Smooth muscle cell of the brain vasculature (primary cell): ENCODE measurements around the gene CLEC4A.
A peak's percentile ranks its signal among the peaks of the same experiment; 100 is the strongest.
"Not testable (repeated sequence)": the region's sequence is repeated elsewhere in the genome, so short reads cannot be mapped to it uniquely, and the experiment has no call there.

Experiments
- DNase-seq: peaks from one replicate; pipeline ENCODE4 v3.0.0-alpha.2; 2012; ENCODE audit warnings: low read depth, low spot score

Gene CLEC4A

DNA sequence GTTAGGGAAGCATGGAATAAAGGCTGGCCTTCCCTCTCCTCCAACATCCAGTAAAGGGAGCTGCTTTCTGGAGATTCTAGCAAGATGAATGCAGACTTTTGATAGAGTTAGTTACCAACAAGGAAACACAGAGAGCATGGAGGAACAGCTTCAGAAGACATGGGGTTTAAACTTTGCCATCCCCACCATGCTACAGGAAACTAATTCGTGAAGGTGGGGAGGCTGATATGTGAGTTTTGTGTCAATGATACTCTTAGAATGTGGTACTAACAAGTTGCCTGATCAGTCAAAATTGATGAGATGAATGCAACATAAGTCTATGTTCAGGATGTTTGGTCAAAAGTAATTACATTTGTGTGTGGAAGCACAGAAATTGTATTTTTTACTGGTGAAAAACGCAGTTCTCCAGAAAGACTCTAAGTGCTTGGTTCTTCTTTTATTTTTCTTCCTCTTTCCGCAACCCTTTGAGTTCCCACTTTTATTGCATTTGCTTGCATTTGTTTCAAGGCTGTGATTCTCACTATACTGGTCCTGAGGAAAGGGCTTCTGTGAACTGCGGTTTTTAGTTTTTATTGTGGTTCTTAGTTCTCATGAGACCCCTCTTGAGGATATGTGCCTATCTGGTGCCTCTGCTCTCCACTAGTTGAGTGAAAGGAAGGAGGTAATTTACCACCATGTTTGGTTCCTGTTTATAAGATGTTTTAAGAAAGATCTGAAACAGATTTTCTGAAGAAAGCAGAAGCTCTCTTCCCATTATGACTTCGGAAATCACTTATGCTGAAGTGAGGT, at the start of gene CLEC4A:
TSS of gene CLEC4A (plus strand) at position 494 of the 789 bp plus-strand sequence. CDS start at position 756, 262 bp downstream.
- DNase-seq: no peak

GRCh38 chr12:8075935-8076334, 47.5 kb upstream of the CLEC4A start:
- no peak for DNase-seq

DNA sequence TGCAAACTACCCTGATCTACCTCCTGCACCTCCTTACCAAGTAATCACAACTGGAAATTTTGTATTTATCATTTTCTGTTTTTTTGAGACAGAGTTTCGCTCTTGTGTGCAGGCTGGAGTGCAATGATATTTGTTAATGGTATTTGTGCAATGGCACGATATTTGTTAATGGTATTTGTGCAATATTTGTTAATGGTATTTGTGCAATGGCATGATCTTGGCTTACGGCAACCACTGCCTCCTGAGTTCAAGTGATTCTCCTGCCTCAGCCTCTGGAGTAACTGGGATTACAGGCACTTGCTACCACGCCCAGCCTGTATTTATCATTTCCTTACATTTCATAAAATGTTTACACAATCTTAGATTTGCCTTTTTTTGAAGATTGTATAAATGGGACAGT, 47.1 kb upstream of the CLEC4A start:
- no peak for DNase-seq

DNA sequence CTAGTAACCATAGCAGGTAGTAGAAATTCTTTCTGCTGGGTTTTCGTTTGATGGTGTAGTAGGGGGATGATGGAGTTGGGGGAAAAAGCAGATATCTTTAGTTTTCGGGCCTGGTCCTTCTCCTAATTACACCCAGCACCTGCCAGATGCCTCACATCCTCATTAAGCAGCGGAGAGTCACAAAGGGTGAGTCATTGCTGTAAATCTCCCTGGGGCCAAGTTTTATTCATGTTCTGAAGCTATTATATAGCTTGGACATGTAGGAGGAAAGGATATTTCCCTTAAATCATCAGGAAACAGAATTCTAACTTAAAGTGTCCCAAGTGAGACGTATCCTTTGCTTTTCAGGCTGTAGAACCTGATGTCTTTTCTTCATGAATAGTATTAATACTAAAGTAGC, 46.2 kb upstream of the CLEC4A start:
- DNase-seq: no peak

GRCh38 chr12:8078398-8078797, 45.0 kb upstream of the CLEC4A start:
- no peak for DNase-seq

DNA sequence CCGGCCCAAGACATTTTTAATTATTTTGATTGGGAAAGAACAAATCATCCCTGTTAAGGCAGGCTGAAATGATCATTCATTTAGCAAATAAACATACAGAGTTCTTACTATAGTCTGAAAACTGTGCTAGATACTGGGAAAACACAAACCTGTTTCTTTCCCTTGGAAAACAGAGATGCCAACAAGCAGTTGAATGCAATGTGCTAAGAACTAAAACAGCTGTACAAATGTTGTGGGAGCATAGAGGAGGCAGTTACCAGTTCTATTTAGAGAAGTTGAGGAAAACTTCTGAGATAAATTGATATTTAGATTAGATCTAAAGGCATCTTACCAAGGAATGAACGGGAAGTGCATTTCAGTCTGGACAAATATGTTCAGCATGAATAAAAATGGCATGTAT, 44.5 kb upstream of the CLEC4A start:
- no peak for DNase-seq

DNA sequence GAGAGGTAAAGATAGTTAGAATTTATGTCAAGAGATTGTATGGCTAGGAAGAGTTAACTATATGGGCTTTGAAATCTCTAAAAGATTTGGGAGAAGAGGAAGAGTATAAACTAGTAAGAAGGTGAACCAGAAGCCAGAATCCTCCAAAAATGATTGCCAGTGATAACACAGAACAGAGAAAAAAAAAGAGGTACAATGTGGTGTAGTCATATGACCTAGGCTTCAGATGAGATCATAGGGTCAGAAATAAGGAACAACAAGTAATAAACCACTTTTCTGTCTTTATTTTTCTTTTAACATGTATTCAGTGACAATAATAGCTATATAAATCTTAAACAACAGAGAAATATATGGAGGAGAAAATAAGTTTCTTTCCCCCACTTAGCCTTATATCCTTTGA, 43.3 kb upstream of the CLEC4A start:
- no peak for DNase-seq

GRCh38 chr12:8081251-8081920, 42.0 kb upstream of the CLEC4A start:
- no peak for DNase-seq

DNA sequence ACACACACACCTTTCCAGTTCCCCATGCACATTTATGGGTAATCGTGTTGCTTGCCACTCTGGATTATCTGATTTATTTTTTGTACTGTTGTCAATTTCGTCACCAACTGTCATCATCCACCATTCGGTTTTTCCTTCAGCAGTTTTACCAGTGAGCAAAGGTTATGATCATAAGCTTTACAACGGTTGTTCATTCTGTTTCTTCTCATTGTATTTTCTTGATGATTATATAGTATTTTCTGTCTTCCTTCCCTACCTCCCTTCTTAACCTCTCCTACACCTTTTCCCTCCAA, 40.7 kb upstream of the CLEC4A start:
- no peak for DNase-seq

GRCh38 chr12:8084351-8084750, 39.1 kb upstream of the CLEC4A start:
- not testable (repeated sequence) for DNase-seq

GRCh38 chr12:8087666-8088065, 35.8 kb upstream of the CLEC4A start:
- DNase-seq: no peak

- no peak for DNase-seq
Observed at GRCh38 chr12:8088574-8088973, 34.8 kb upstream of the CLEC4A start.

DNA sequence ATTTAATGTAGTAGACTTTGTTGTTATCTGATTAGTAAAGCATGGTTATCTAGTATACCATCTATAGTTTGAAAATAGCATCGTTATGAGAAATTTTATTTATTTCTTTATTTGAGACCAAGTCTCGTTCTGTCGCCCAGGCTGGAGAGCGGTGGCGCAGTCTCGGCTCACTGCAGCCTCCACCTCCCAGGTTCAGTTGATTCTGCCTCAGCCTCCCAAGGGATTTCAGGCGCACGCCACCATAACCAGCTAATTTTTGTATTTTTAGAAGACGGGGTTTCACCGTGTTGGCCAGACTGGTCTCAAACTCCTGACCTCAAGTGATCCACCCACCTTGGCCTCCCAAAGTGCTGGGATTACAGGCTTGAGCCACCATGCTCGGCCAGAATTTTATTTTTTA, 34.1 kb upstream of the CLEC4A start:
- DNase-seq: not testable (repeated sequence)

GRCh38 chr12:8089716-8090115, 33.7 kb upstream of the CLEC4A start:
- no peak for DNase-seq

GRCh38 chr12:8093291-8093690, 30.1 kb upstream of the CLEC4A start:
- no peak for DNase-seq

GRCh38 chr12:8096281-8096915, 27.0 kb upstream of the CLEC4A start:
- no peak for DNase-seq

- no peak for DNase-seq
Observed at GRCh38 chr12:8099235-8099634, 24.2 kb upstream of the CLEC4A start.

GRCh38 chr12:8108808-8109398, 14.5 kb upstream of the CLEC4A start:
- peak; percentile 68 for DNase-seq

DNA sequence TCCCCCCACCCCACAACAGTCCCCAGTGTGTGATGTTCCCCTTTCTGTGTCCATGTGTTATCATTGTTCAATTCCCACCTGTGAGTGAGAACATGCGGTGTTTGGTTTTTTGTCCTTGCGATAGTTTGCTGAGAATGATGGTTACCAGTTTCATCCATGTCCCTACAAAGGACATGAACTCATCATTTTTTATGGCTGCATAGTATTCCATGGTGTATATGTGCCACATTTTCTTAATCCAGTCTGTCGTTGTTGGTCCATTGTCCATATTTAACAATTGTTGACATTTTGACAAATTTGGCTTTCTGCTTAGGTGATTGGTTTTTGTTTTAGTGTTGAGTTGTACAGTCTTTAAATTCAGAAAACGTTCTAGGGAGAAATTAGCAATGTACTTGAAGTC, 10.3 kb upstream of the CLEC4A start:
- DNase-seq: not testable (repeated sequence)

GRCh38 chr12:8120072-8120713, 3.2 kb upstream of the CLEC4A start:
- DNase-seq: no peak

DNA sequence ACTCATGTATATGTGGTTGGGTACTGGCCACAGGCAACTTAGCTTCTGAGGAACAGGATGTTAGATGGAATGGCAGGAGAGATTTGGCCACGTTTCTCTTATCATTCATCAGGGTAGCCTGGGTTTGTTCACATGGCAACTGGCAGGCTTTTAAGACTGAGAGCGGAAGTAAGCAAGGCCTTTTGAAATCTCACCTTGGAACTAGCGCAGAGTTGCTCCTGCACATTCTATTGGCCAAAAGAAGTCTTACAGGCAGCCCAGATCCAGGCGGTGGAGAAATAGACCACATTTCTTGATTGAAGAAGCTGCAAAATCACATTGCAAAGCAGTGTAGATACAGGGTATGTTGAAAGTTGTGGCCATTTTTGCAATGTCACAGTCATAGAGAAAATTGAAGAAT, 3.7 kb downstream of the CLEC4A start:
- DNase-seq: no peak
